Thyroid gland (tissue), 4 donors: ENCODE results near the gene CHN2.

Source experiments
- CTCF ChIP-seq, 6 experiments: fragments of 200-600 bp in 3 of 6; fragments of 450-650 bp in 3 of 6; sonication (generic) in 3 of 6; IDR thresholded peaks; one replicate each; pipeline ENCODE4 v1.5.1; 2016 to 2019; ENCODE audit warnings: antibody characterized with exemption in 6 of 6, mild to moderate bottlenecking in 2 of 6, inconsistent platforms in 1 of 6, moderate library complexity in 1 of 6
- POLR2A ChIP-seq, 2 donors: fragments of 450-650 bp; IDR thresholded peaks; one replicate each; pipeline ENCODE4 v1.6.1; 2017; ENCODE audit warnings: antibody characterized with exemption in 2 of 2, mild to moderate bottlenecking in 2 of 2, moderate library complexity in 1 of 2

- TF ChIP-seq CTCF (IDR thresholded peaks at IDR 0.05) (no peak), POLR2A (IDR thresholded peaks at IDR 0.05) (no peak)
These were observed 291.7 kb downstream of the CHN2 start for GRCh38 chr7:29486191-29486700.
